Neural cell (in vitro differentiated cells): ENCODE data around the gene OPA1. TPM values are rescaled to one million over a fixed set of nuclear protein-coding genes. Genes with fewer than 3 reads are reported as not detected.

Experiments used
- H2AFZ ChIP-seq: fragments of 200-600, 300-800 bp; sonication (generic), shearing (Covaris generic); 2 replicates; pipeline ENCODE4 v1.6.0; 2014; ENCODE audit warnings: low read depth, mild to moderate bottlenecking, antibody characterized with exemption, low read length, moderate library complexity
- H3F3A ChIP-seq: fragments of 200-600 bp; shearing (Covaris generic); 2 replicates; pipeline ENCODE4 v1.6.1; 2016; ENCODE audit warnings: mild to moderate bottlenecking, moderate library complexity, mixed read lengths, antibody characterized with exemption, low read length; ENCODE audit not compliant: insufficient read depth, poor library complexity, severe bottlenecking
- H3K27ac ChIP-seq: fragments of 200-600, 300-800 bp; sonication (generic), shearing (Covaris generic); 2 replicates; pipeline ENCODE4 v1.5.1; 2014; ENCODE audit warnings: mild to moderate bottlenecking, low read length, moderate library complexity
- H3K27me3 ChIP-seq: fragments of 300-800, 200-600 bp; sonication (generic), shearing (Covaris generic); 2 replicates; pipeline ENCODE4 v1.6.0; 2014; ENCODE audit warnings: mild to moderate bottlenecking, low read depth, low read length, moderate library complexity; ENCODE audit not compliant: insufficient read depth
- H3K36me3 ChIP-seq: fragments of 300-800, 200-600 bp; sonication (generic), shearing (Covaris generic); 2 replicates; pipeline ENCODE4 v1.5.1; 2014; ENCODE audit warnings: mild to moderate bottlenecking, antibody characterized with exemption, low read length, moderate library complexity; ENCODE audit not compliant: insufficient read depth
- H3K4me2 ChIP-seq: fragments of 300-800, 200-600 bp; sonication (generic), shearing (Covaris generic); 2 replicates; pipeline ENCODE4 v1.6.0; 2014; ENCODE audit warnings: mild to moderate bottlenecking, low read length
- H3K4me3 ChIP-seq: fragments of 300-800, 200-600 bp; sonication (generic), shearing (Covaris generic); 2 replicates; pipeline ENCODE4 v1.5.1; 2014; ENCODE audit warnings: mild to moderate bottlenecking, low read length, moderate library complexity
- H3K79me2 ChIP-seq: fragments of 200-600 bp; shearing (Covaris generic); replicated peaks from 2 replicates; pipeline ENCODE4 v1.6.0; 2014; ENCODE audit warnings: mild to moderate bottlenecking, low read length, moderate library complexity; ENCODE audit not compliant: insufficient read depth
- H3K9ac ChIP-seq: fragments of 300-800, 200-600 bp; sonication (generic), shearing (Covaris generic); 2 replicates; pipeline ENCODE4 v1.6.1; 2016; ENCODE audit warnings: mild to moderate bottlenecking, low read length, mixed read lengths
- H3K9me2 ChIP-seq: fragments of 200-600 bp; shearing (Covaris generic); 2 replicates; pipeline ENCODE4 v1.6.1; 2016; ENCODE audit warnings: mild to moderate bottlenecking, low read length, mixed read lengths; ENCODE audit not compliant: insufficient read depth
- H3K9me3 ChIP-seq: fragments of 200-600, 300-800 bp; sonication (generic), shearing (Covaris generic); 2 replicates; pipeline ENCODE4 v1.6.1; 2016; ENCODE audit warnings: mild to moderate bottlenecking, mixed run types, low read length, moderate library complexity, mixed read lengths
- H4K20me1 ChIP-seq: fragments of 200-600 bp; shearing (Covaris generic); 2 replicates; pipeline ENCODE4 v1.6.1; 2016; ENCODE audit warnings: mild to moderate bottlenecking, mixed run types; ENCODE audit not compliant: insufficient read depth
- EP300 ChIP-seq: fragments of 450-650 bp; conservative IDR thresholded peaks from 2 replicates; pipeline ENCODE4 v1.6.1; 2014; ENCODE audit warnings: antibody characterized with exemption, mild to moderate bottlenecking, moderate library complexity; ENCODE audit not compliant: poor library complexity, severe bottlenecking
- EZH2 ChIP-seq: fragments of 200-600, 300-800 bp; shearing (Covaris generic), sonication (generic); IDR thresholded peaks from 2 replicates; pipeline ENCODE4 v1.6.1; 2014; ENCODE audit warnings: antibody characterized with exemption, low read length, borderline replicate concordance, mild to moderate bottlenecking; ENCODE audit not compliant: insufficient read depth, poor library complexity, severe bottlenecking
- MXI1 ChIP-seq: fragments of 450-650 bp; conservative IDR thresholded peaks from 2 replicates; pipeline ENCODE4 v1.6.1; 2014; ENCODE audit warnings: antibody characterized with exemption, mild to moderate bottlenecking; ENCODE audit not compliant: poor library complexity, severe bottlenecking
- POLR2AphosphoS5 ChIP-seq: IDR thresholded peaks from 2 replicates; pipeline ENCODE4 v1.6.1; 2012
- RAD21 ChIP-seq: fragments of 450-650 bp; conservative IDR thresholded peaks from 2 replicates; pipeline ENCODE4 v1.6.1; 2014; ENCODE audit warnings: antibody characterized with exemption, mild to moderate bottlenecking, moderate library complexity
- SMC3 ChIP-seq: fragments of 450-650 bp; conservative IDR thresholded peaks from 2 replicates; pipeline ENCODE4 v1.6.1; 2014; ENCODE audit warnings: antibody characterized with exemption, mild to moderate bottlenecking, moderate library complexity; ENCODE audit not compliant: poor library complexity
- TAF1 ChIP-seq: IDR thresholded peaks from 2 replicates; pipeline ENCODE4 v1.6.1; 2012; ENCODE audit warnings: low read depth
- polyA plus RNA-seq: library from polyadenylated mRNA; depleted of rRNA; stranded (reverse); fragments of >200 nt; gene quantifications from 2 replicates; pipeline ENCODE4 v1.2.3, GENCODE V29; 2014
- TF ChIP-seq, protein P1 (sequence below): IDR thresholded peaks from 2 replicates; pipeline ENCODE4 v1.6.1; 2012; ENCODE audit warnings: borderline replicate concordance
- TF ChIP-seq, protein P2 (sequence below): fragments of 450-650 bp; IDR thresholded peaks from 2 replicates; pipeline ENCODE4 v1.5.1; 2014; ENCODE audit warnings: antibody characterized with exemption, mild to moderate bottlenecking, moderate library complexity; ENCODE audit not compliant: poor library complexity, severe bottlenecking

Gene OPA1
- polyA plus RNA-seq, 1 donor from 2014 or later: 97.7 TPM

DNA sequence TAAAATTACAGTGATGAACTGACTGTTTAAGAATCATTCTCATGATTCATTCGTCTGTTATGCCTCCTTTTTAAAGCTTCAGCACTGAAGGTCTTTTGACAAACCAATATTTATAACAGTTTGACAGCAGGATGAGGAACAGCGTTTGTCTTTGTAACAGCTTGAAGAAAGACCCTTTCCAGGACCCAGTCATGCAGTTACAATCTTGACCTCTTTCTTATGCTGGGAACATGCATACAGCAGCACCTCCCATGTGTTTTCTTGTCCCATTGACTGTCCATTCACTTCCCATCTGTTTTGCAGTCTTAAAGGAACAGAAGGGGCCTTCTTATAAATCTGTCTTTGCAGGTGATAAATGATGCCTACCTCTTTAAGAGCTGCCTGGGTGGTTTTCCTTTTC lies 87.2 kb downstream of the OPA1 start:
- H3F3A ChIP-seq: no peaks in the 10 kb centered on the region
- peaks cover 3% of the 10 kb centered on the region for H3K36me3 ChIP-seq
- no peaks in the 10 kb centered on the region for H4K20me1 ChIP-seq
- no peak overlapping the region for H3K4me3 ChIP-seq
- H3K9me2 ChIP-seq: no peaks in the 10 kb centered on the region
- no peak overlapping the region for H3K9ac ChIP-seq
- H3K27ac ChIP-seq: no peak overlapping the region
- H3K27me3 ChIP-seq: no peaks in the 10 kb centered on the region
- no peak overlapping the region for H3K4me2 ChIP-seq
- H2AFZ ChIP-seq: no peak overlapping the region
- H3K9me3 ChIP-seq: no peaks in the 10 kb centered on the region
- TF ChIP-seq EZH2 (no peak), SMC3 (no peak), EP300 (no peak), TAF1 (no peak), MXI1 (no peak), RAD21 (no peak)
- TF ChIP-seq, protein P1, sequence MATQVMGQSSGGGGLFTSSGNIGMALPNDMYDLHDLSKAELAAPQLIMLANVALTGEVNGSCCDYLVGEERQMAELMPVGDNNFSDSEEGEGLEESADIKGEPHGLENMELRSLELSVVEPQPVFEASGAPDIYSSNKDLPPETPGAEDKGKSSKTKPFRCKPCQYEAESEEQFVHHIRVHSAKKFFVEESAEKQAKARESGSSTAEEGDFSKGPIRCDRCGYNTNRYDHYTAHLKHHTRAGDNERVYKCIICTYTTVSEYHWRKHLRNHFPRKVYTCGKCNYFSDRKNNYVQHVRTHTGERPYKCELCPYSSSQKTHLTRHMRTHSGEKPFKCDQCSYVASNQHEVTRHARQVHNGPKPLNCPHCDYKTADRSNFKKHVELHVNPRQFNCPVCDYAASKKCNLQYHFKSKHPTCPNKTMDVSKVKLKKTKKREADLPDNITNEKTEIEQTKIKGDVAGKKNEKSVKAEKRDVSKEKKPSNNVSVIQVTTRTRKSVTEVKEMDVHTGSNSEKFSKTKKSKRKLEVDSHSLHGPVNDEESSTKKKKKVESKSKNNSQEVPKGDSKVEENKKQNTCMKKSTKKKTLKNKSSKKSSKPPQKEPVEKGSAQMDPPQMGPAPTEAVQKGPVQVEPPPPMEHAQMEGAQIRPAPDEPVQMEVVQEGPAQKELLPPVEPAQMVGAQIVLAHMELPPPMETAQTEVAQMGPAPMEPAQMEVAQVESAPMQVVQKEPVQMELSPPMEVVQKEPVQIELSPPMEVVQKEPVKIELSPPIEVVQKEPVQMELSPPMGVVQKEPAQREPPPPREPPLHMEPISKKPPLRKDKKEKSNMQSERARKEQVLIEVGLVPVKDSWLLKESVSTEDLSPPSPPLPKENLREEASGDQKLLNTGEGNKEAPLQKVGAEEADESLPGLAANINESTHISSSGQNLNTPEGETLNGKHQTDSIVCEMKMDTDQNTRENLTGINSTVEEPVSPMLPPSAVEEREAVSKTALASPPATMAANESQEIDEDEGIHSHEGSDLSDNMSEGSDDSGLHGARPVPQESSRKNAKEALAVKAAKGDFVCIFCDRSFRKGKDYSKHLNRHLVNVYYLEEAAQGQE: no peak
- TF ChIP-seq, protein P2, sequence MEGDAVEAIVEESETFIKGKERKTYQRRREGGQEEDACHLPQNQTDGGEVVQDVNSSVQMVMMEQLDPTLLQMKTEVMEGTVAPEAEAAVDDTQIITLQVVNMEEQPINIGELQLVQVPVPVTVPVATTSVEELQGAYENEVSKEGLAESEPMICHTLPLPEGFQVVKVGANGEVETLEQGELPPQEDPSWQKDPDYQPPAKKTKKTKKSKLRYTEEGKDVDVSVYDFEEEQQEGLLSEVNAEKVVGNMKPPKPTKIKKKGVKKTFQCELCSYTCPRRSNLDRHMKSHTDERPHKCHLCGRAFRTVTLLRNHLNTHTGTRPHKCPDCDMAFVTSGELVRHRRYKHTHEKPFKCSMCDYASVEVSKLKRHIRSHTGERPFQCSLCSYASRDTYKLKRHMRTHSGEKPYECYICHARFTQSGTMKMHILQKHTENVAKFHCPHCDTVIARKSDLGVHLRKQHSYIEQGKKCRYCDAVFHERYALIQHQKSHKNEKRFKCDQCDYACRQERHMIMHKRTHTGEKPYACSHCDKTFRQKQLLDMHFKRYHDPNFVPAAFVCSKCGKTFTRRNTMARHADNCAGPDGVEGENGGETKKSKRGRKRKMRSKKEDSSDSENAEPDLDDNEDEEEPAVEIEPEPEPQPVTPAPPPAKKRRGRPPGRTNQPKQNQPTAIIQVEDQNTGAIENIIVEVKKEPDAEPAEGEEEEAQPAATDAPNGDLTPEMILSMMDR: no peak
- no peaks in the 10 kb centered on the region for H3K79me2 ChIP-seq

DNA sequence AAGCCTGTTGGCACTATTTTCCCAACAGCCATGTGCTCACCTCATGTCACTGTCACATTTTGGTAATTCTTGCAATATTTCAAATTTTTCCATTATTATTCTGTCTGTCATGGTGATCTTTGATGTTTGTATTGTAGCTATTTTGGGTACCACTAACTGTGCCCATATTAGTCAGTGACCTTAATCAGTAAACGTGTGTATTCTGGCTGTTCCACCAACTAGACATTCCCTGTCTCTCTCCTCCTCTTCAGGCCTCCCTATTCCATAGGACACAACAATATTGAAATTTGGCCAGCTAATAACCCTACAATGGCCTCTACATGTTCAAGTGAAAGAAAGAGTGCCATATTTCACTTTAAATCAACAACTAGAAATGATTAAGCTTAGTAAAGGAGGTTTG lies 88.6 kb downstream of the OPA1 start:
- H3K9me3 ChIP-seq: no peaks in the 10 kb centered on the region
- no peak overlapping the region for H3K4me2 ChIP-seq
- H3F3A ChIP-seq: no peaks in the 10 kb centered on the region
- no peak overlapping the region for H3K27ac ChIP-seq
- H2AFZ ChIP-seq: no peak overlapping the region
- no peak overlapping the region for H3K4me3 ChIP-seq
- no peak overlapping the region for H3K9ac ChIP-seq
- no peaks in the 10 kb centered on the region for H3K27me3 ChIP-seq
- no peaks in the 10 kb centered on the region for H3K9me2 ChIP-seq
- no peaks in the 10 kb centered on the region for H3K79me2 ChIP-seq
- no peaks in the 10 kb centered on the region for H4K20me1 ChIP-seq
- TF ChIP-seq RAD21: no peak
- no peak for TF ChIP-seq MXI1
- TF ChIP-seq POLR2AphosphoS5: no peak
- TF ChIP-seq SMC3: no peak
- TF ChIP-seq, protein P2: no peak
- no peak for TF ChIP-seq EZH2
- TF ChIP-seq, protein P1: no peak
- no peak for TF ChIP-seq TAF1
- TF ChIP-seq EP300: no peak
- H3K36me3 ChIP-seq: peaks cover 3% of the 10 kb centered on the region
